ENCODE measurements around the gene SAXO2.

DNA sequence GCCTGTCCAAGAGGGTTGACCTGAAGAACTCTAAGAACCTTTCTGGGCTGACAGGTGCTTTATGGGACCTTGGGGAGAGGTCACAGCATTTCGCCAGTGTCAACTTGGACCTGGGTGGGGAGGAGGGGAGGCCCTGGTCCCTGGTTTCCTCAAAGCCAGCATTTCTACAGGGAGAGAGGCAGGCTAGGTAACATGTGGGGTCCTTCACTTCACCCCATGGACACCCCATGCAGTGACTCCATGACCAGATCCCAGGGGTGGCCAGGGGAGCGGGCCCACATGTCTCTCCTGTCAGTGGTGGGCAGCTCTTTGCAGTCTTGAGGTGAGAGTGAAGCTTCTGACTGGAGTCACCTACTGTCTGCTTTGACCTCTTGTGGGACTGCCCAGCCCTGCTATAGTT lies 50.8 kb downstream of the SAXO2 start:
- TF ChIP-seq, protein P1, sequence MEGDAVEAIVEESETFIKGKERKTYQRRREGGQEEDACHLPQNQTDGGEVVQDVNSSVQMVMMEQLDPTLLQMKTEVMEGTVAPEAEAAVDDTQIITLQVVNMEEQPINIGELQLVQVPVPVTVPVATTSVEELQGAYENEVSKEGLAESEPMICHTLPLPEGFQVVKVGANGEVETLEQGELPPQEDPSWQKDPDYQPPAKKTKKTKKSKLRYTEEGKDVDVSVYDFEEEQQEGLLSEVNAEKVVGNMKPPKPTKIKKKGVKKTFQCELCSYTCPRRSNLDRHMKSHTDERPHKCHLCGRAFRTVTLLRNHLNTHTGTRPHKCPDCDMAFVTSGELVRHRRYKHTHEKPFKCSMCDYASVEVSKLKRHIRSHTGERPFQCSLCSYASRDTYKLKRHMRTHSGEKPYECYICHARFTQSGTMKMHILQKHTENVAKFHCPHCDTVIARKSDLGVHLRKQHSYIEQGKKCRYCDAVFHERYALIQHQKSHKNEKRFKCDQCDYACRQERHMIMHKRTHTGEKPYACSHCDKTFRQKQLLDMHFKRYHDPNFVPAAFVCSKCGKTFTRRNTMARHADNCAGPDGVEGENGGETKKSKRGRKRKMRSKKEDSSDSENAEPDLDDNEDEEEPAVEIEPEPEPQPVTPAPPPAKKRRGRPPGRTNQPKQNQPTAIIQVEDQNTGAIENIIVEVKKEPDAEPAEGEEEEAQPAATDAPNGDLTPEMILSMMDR (conservative IDR thresholded peaks at IDR 0.05 in 1 of 2, IDR thresholded peaks at IDR 0.05 in 1 of 2; ENCODE audit: low read depth in 1 of 2, low read length in 2 of 2): no peak
- no peak for TF ChIP-seq EZH2 (IDR thresholded peaks at IDR 0.05; ENCODE audit: low read length, missing control alignments)

Data from fibroblast of lung (primary cell).